Measurements from ENCODE around the gene YY1AP1.
"Not testable (repeated sequence)": the region's sequence is repeated elsewhere in the genome, so short reads cannot be mapped to it uniquely, and the experiment has no call there.

GRCh38 chr1:155699062-155699461 is 10.5 kb upstream of the YY1AP1 start:
- TF ChIP-seq CTCF, POLR2AphosphoS5, POLR2A (IDR thresholded peaks at IDR 0.05): not testable (repeated sequence)
